Cardiac fibroblast (primary cell): ENCODE measurements around the gene IFT81.
A peak's percentile ranks its signal among the peaks of the same experiment; 100 is the strongest.

ENCODE experiments used
- DNase-seq, 2 donors: peaks; one replicate each; pipeline versions ENCODE4 v3.0.0 to v3.0.0-alpha.2; 2010; ENCODE audit warnings: low read depth in 2 of 2
- H3K4me3 ChIP-seq, 2 donors: replicated peaks in 1 of 2; 1 replicate in 1 of 2; 2 replicates in 1 of 2; pipeline ENCODE4 v1.5.1; 2011; ENCODE audit warnings: low read depth in 2 of 2, low read length in 2 of 2, mild to moderate bottlenecking in 2 of 2, moderate library complexity in 1 of 2
- TF ChIP-seq, protein P1 (sequence below): IDR thresholded peaks from one replicate; pipeline ENCODE4 v1.5.1; 2011; ENCODE audit warnings: low read depth, mild to moderate bottlenecking, low read length, inconsistent platforms

IFT81 gene

DNA sequence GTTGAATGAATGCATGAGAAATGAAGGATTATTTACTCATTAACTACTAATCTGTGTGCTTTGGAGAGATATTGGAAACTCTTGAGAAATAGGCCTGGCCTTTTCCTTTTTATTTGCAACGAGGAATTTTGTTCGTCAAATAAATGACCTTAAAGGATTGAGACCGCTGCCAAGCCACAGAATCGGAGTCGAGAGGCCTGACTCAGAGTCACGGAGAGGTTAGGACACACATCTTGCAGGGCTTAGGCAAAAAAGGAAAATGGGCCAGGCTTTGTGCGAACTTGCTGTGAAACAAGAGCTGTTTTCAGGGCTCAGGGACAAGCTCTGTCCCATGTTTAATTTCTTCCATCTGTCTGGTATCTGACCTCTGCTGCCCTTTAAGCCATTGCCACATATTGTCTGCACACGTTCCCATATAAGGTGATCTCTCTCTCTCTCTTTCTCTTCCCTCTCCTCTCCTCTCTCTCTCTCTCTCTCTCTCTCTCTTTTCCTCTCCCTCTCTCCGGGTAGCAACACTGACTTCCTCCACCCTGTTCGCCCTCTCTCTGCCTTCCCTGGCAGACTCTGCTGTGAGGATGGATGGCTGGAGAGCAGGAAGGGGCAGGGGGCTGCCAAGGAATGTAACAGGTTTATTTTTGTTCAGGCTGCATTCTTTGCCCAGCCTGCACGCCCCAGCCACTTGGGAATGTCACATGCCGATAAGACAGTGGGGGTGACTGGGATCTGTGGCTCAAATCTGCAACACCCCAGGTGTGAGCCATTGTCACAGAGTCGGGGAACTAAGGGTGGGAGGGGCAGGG is 14.9 kb upstream of the IFT81 start:
- DNase-seq = peak; percentile 98 to 99
- TF ChIP-seq, protein P1, sequence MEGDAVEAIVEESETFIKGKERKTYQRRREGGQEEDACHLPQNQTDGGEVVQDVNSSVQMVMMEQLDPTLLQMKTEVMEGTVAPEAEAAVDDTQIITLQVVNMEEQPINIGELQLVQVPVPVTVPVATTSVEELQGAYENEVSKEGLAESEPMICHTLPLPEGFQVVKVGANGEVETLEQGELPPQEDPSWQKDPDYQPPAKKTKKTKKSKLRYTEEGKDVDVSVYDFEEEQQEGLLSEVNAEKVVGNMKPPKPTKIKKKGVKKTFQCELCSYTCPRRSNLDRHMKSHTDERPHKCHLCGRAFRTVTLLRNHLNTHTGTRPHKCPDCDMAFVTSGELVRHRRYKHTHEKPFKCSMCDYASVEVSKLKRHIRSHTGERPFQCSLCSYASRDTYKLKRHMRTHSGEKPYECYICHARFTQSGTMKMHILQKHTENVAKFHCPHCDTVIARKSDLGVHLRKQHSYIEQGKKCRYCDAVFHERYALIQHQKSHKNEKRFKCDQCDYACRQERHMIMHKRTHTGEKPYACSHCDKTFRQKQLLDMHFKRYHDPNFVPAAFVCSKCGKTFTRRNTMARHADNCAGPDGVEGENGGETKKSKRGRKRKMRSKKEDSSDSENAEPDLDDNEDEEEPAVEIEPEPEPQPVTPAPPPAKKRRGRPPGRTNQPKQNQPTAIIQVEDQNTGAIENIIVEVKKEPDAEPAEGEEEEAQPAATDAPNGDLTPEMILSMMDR = peak; percentile 6
- H3K4me3 ChIP-seq = peak overlapping the region in 1 of 2 donors; percentile 15

DNA sequence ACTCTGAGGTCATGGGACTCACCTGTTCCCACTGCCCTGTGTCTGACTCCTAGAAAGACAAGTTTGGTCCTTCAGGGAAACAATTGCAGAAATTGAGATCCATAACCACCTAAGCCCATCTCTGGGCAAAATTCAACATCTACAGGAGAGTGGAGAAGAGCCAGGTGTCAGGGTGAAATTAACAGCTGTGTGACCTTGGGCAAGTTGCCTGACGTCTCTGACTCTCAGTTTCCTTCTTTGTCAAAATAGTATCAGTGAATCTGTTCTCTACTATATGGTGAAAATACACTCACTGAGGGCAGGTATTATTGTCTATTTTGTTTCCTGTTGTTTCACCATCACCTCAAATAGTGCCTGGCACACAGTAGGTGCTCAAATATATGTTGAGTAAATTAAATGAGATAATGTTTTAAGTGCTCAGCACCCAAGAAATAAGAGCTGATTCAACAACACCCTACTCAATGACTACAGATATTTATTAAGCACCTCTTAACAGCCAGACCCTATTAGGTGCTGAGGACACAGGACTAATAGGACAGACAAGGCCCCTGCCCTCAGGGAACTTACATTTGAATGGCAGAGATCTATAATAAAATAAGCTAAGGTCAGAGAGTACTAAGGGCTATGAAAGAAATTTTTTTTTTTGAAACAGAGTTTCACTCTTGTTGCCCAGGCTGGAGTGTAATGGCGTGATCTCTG is 14.2 kb upstream of the IFT81 start:
- DNase-seq = no peak
- TF ChIP-seq, protein P1 = no peak
- peak overlapping the region in 1 of 2 donors; percentile 15 for H3K4me3 ChIP-seq

DNA sequence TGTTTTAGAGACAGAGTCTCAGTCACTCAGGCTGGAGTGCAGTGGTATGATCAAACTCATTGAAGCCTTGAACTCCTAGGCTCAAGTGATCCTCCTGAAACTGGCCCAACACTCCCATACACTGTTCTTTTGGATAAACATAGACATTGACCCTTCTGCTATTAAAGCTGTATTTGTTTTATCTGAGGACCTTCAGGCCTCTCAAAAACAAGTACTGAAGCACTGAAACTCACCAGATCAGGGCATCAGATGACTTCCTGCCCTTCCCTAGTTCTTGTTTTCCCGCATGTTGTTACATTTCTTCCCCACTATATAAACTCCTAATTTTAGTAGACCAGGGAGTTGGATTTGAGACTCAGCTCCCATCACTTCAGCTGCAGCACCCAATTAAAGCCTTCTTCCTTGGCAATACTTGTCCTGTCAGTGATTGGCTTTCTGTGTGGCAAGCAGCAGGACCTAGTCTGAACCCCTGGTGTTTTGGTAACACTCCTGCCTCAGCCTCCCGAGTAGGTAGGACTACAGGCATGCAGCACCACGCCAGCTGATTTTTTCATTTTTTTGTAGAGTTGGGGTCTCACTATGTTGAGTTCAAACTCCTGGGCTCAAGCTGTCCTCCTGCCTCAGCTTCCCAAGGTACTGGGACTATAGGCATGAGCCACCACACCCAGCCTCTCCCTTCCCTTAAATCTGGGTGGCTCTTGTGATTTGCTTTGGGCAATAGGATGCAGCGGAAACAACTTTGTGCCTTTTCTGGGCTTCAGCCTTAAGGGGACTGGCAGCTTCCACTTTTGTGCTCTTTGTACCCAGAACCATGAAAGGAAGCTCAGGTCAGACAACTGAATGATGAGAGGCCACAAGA is 12.5 kb upstream of the IFT81 start:
- no peak overlapping the region for H3K4me3 ChIP-seq
- DNase-seq = no peak
- TF ChIP-seq, protein P1 = no peak

DNA sequence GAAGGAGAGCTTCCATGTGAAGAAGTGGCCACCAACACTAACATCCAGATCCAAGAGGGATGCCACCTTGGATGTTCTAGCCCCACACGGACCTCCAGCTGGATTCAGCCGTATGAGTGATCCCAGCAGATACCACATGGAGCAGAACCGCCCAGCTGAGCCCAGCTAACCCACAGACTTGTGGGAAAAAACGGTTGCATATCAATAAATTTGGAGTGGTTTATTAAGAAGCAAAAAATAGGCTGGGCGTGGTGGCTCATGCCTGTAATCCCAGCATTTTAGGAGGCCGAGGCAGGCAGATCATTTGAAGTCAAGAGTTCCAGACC is 11.9 kb upstream of the IFT81 start:
- H3K4me3 ChIP-seq = no peak overlapping the region
- no peak for DNase-seq
- TF ChIP-seq, protein P1 = no peak

DNA sequence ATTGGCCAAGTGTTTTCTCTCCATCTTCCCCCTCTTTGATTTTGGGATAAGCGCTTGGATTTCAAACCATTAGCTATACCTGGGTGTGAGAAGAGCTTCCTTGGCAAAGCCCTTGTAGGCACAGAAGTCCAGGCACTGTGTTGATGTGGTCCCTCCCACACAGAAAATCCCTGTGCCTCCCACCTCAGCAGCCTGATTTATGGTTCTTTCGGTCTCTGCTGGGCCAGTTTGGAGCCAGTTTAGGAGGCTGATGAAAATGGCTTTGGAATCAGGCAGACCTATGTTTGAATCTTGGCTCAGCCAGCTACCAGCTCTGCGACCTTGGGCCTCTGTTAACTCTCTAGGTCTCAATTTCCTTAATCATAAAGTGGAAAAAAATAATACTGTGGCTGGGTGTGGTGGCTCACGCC is 9.6 kb upstream of the IFT81 start:
- no peak for DNase-seq
- TF ChIP-seq, protein P1 = no peak
- no peak overlapping the region for H3K4me3 ChIP-seq

DNA sequence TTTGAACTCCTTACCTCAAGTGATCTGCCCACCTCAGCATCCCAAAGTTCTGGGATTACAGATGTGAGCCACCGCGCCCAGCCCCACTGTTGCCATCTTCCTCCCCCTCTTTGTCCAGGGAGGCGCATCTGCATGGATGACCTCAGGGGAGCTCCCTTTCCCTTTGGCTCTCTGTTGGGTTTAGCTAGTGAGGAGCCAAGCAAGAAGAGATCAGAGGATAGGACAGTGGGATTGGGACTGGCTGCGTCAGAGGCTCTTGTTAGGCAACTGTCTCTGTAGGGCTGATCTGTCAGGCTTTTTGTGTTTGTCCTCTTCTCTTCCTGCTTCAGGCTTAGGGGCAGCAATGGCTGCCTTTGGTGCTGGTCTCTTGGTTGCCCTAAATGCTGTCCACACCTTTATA is 8.5 kb upstream of the IFT81 start:
- TF ChIP-seq, protein P1 = no peak
- DNase-seq = no peak
- no peak overlapping the region for H3K4me3 ChIP-seq
